VCaP (cell line): ENCODE results near the gene HOXA11.

ENCODE experiments used
- H3K27ac ChIP-seq: fragments of 450-650 bp; 2 replicates; pipeline ENCODE4 v1.5.1; 2017
- TF ChIP-seq, protein P1 (sequence below): fragments of 450-650 bp; conservative IDR thresholded peaks from 2 replicates; pipeline ENCODE4 v1.5.1; 2017; ENCODE audit warnings: mild to moderate bottlenecking, moderate library complexity

Gene HOXA11

DNA sequence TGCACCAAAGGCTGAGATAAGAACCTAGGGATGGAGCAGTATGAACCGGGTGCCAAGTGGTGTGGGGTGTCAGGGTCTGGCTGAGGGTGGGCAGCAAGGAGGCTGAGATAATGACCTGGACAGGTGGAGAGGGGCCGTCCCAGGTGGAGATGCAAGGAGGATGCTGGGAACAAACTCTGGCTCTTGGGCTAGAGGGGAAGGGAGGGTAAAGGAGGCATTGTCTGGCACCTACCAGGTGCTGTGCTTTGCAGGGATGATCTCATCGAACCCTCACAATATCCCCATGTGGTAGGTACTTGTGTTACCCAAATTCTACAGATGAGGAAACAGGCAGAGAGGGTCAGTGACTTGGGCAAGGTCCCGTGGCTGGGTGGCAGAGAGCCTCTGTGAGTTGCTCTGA, 34.8 kb upstream of the HOXA11 start:
- TF ChIP-seq, protein P1, sequence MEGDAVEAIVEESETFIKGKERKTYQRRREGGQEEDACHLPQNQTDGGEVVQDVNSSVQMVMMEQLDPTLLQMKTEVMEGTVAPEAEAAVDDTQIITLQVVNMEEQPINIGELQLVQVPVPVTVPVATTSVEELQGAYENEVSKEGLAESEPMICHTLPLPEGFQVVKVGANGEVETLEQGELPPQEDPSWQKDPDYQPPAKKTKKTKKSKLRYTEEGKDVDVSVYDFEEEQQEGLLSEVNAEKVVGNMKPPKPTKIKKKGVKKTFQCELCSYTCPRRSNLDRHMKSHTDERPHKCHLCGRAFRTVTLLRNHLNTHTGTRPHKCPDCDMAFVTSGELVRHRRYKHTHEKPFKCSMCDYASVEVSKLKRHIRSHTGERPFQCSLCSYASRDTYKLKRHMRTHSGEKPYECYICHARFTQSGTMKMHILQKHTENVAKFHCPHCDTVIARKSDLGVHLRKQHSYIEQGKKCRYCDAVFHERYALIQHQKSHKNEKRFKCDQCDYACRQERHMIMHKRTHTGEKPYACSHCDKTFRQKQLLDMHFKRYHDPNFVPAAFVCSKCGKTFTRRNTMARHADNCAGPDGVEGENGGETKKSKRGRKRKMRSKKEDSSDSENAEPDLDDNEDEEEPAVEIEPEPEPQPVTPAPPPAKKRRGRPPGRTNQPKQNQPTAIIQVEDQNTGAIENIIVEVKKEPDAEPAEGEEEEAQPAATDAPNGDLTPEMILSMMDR: no peak
- H3K27ac ChIP-seq: no peak overlapping the region

DNA sequence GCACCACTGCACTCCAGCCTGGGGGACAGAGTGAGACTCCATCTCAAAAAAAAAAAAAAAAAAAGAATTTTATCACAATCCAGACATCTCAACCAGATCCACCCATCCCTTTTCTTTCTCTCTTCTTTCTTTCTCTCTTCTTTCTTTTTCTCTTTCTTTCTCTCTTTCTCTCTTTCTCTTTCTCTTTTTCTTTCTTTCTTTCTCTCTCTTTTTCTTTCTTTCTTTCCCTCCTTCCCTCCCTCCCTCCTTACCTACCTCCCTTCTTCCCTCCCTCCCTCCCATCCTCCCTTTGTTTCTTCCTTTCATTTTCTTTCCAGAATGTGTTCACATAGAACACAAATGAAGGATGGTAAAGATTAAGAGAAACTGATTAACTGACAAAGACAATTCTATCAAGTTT, 32.9 kb upstream of the HOXA11 start:
- H3K27ac ChIP-seq: no peak overlapping the region
- TF ChIP-seq, protein P1: no peak

DNA sequence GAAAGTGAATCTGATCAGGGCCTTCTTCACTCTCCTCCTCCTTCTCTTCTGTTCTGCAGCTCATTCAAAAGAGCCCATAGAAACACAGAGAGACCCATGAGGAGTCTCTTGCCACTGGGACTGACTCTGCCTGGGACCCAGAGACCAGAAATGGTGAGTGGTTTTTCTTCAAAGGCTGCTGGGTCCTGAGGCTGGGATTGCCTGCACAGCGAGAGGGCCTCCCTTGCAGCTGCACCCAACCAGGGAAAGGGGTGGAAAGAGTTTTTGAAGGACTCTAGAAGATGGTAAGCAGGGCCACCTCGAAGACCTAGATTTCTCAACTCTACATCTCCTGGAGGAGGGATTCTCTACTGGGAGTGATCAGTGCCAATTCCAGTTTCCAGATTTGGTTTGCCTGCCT, 30.3 kb upstream of the HOXA11 start:
- no peak overlapping the region for H3K27ac ChIP-seq
- TF ChIP-seq, protein P1: no peak

DNA sequence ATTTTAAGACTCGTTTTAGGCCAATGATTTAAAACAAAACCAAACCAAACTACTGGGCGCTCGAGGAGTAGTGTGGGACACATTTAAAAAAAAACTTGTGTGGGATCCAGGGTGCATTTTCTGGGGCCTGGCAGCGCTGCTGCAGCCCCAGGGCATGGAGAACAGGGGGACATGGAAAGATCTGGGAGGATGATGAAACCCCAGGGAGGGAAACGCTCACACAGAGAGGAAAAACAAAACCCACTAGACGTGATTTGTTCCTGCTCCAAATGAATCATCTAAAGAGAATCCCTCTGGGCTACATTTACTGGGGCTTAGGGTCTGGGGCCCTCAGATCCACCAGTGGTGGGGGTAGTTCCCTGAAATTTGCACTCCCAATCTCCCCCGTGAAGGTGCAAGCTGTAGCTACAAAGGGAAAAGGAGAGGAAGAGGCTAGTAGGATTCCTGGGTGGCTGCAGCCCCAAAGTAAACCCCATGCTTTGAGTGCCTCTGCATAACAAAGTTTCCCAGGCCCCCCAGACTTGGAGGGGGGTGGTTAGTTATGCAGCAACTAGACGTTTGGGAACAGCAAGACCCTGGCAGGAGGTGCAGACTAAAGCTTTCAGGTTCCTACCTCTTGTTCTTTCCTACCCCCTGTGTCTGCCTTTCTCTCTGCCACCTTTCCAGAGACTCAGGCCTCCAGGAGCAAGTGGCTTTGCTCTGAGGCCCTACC, 29.4 kb upstream of the HOXA11 start:
- TF ChIP-seq, protein P1: no peak
- H3K27ac ChIP-seq: no peak overlapping the region

DNA sequence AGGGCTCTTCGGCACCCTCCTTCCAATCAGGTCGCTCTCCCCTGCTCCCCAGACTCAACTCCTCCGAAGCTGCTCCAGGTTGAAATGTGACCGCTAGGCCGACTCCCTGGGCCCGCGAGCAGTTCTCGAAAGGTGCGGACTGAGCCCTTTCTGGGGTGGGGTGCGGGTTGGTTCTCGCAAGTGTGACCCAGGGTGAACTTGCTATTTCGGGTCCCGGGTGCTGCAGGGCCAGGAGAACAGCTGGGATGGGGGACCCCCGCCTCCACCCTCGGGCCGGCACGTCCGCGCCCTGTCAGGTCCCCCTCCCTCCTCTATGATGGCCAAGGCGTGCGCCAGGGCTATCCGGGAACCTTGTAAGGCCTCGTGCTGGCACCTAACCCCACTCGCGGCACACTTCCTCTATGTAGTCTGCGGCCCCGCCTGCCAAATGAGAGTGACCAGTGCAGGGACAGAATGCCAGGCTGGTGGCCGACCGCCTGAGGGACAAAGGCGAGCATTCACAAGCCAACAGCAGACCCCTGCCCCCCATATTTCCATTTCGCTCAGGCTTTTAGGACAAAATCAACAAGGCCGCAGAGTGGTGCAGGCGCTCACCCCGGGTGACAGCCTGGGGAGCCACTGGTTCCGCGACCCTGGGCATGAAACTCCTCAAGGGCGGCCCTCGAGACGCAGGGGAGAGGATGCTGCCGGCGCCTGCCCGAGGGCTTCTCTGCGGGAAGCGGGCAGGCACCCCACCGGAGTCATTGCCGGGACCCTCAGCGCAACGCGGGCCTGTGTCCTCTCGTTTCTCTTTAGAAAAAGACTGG, 28.6 kb upstream of the HOXA11 start:
- TF ChIP-seq, protein P1: no peak
- H3K27ac ChIP-seq: no peak overlapping the region

DNA sequence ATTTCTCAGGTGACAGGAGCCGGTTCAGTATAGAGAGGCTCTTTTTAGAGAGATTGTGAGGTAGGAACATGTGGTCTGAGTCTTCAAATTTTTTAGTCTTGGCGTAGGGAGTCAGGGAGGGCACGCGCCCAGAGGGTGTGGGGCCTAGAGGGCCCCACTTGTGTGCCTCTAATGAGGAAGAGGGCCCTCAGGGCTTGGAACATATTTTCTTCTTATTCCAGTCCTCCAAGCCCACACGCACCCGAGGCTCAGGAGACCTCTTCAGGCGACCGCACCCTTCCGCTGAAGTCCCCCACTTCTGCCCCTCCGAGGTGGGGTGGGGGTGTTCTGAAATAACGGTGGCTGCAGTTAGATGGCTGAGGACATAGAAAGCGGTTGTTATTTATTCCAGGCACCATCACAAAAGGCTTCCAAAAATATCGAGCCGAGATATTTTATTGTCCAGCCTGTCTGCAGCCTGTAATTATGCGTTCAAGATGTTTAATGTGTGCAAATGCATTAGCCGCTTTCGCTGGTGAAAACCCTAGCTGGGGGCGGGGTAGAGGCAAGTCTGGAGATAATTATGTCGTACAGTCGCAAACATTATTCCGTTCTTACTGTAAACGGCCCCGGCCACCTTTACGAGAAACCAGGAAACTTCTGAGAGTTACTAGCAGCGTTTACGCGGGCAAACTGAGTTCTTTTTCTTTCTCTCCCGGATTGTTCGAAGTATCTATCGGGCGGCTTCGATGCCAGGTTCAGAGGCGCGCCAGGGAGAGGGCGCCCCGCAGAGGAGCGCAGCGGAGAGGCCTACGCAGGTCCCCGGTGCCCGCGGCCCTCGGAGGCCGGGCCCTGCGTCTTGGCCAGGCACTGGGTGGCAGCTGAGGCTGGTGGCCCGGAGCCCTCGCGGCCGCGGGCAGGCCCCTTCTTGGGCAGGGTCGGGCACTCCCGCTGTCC, 27.7 kb upstream of the HOXA11 start:
- no peak overlapping the region for H3K27ac ChIP-seq
- TF ChIP-seq, protein P1: no peak

DNA sequence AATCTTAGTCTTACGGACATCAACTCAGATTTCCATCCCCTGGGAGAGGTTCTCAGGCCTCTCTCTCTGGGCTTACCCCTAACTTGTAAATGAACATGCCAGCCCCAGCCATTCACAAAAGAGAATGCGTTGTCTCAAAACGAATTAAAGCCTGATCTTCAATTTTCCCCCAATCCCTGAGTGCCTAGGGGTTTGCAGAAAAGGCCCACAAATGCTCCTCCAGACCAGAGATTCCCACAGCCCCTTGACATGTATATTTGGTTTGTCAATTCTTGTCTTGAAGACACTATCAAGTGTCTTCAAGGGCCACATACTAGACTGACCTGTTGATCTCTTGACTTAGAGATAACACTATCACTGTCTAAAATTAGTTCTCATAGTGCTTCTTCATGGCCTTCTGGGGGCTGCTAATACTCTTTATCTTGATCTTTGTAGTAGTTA, 26.8 kb upstream of the HOXA11 start:
- TF ChIP-seq, protein P1: no peak

More for the DNA sequence above, 26.8 kb upstream of the HOXA11 start:
- no peak overlapping the region for H3K27ac ChIP-seq
